Left cardiac atrium (tissue), 4 donors: ENCODE measurements around the gene AFAP1. TPM values are rescaled to one million over a fixed set of nuclear protein-coding genes. Genes with fewer than 3 reads are reported as not detected.

Experiments
- ATAC-seq, 2 donors: fragments of 200-7000 bp; cut with Tn5 transposase; one replicate each; pipeline ENCODE4 v1.9.1; 2020; ENCODE audit warnings: mild to moderate bottlenecking in 2 of 2, moderate library complexity in 2 of 2
- DNase-seq: peaks from one replicate; pipeline ENCODE4 v3.0.0-alpha.2; 2020
- intact Hi-C, 2 donors: fragments of 100-400 bp; cut with DNase I; formaldehyde crosslinking; loops; one replicate each; pipeline versions ENCODE4 v1.14.1 to v1.15.1; 2022 to 2023
- total RNA-seq, 2 donors: library from RNA; stranded (reverse); fragmentation: NEBNext Ultra II Directional; extraction: Animal tissue kit (Norgen Biotek cat#: 25700); gene quantifications; one replicate each; pipeline ENCODE4 v1.2.1, GENCODE V29; 2021
- donor health status: DM: no; HTN: yes; CAD: no.
- donor health status: DM: no; HTN: yes; CAD: no; lungs with severe emphysema.
- donor health status: DM: yes; HTN: yes; CAD: no.
- donor health status: Dilated cardiomyopathy.

The AFAP1 gene
- total RNA-seq, 2 donors from 2014 or later: 19.6 to 33.3 TPM

DNA sequence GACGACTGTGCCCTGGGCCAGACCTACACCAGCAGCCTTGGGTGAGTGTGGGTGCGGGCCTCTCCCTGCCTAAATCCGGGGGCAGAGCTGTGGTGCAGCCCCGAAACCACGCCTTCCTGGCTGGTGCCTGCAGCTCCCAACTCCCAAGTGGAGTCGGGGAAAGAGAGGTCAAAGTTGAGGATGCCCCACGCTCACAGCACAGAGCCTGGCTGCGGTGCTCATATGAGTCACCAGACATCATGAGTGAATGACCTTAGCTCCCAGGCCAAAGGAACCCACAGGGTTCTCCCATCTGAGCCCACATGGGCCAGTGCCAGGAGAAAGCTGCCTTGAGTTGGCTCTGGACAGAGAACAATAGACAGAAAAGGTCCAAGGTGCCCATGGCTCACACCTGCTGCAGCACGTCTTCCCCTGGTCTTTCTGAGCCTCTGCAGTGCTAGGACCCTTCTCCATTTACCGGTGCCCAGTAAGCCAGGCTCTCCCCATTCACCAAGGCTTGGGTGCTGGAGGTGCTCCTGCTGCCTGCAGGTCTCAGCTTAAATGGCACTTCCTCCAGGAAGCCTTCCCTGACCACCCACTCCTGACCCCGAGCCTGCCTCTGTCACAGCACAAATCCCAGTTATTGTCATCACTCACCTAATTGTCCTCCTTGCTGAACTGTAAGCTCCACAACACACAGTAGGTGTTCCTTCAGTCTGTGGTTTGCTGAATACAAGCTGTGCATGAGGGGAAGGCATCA lies 224.2 kb downstream of the AFAP1 start:
- DNase-seq (no peak), ATAC-seq (no peak)
- intact Hi-C loops: loop anchor here (5.0 to 10.0 kb wide), 4 partner anchors 253 to 523 kb away; partner anchors contain the start of gene SORCS2 (in 2 of the 2)

GRCh38 chr4:7714738-7715137 lies 224.9 kb downstream of the AFAP1 start:
- no peak for DNase-seq
- intact Hi-C loops: loop anchor here (5.0 to 10.0 kb wide), 4 partner anchors 252 to 522 kb away; partner anchors contain the start of gene SORCS2 (in 2 of the 2)
- ATAC-seq: no peak

DNA sequence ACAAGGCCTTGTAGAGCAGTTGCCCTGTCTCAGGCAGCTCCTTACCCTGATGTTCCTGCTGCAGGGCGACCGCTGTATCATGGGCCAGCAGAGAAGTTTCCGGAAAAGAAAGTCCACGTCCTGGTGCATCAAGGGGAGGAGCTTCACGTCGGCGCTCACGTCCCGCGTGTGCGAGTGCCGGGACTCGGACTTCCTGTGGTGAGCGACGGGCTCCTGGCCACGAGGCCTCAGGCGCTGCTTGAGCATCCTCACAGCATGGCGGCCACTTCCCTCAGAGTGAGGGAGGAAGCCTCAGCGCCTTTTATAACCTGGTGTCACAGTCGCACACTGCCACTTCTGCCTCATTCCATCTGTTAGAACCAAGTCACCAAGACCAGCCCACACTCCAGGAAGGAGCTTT lies 225.5 kb downstream of the AFAP1 start:
- ATAC-seq (no peak), DNase-seq (no peak)
- intact Hi-C loops: loop anchor here (10.0 kb wide), 2 partner anchors 389 to 519 kb away; partner anchors contain the start of gene SORCS2 (in 1 of the 2)

GRCh38 chr4:7713757-7714156 lies 225.9 kb downstream of the AFAP1 start:
- ATAC-seq (no peak), DNase-seq (no peak)
- intact Hi-C loops: loop anchor here (10.0 kb wide), 2 partner anchors 389 to 519 kb away; partner anchors contain the start of gene SORCS2 (in 1 of the 2)

GRCh38 chr4:7712021-7712671 lies 227.5 kb downstream of the AFAP1 start:
- no peak for DNase-seq
- ATAC-seq: no peak
- intact Hi-C loops: loop anchor here (10.0 kb wide), 2 partner anchors 387 to 517 kb away; partner anchors contain the start of gene SORCS2 (in 1 of the 2)

DNA sequence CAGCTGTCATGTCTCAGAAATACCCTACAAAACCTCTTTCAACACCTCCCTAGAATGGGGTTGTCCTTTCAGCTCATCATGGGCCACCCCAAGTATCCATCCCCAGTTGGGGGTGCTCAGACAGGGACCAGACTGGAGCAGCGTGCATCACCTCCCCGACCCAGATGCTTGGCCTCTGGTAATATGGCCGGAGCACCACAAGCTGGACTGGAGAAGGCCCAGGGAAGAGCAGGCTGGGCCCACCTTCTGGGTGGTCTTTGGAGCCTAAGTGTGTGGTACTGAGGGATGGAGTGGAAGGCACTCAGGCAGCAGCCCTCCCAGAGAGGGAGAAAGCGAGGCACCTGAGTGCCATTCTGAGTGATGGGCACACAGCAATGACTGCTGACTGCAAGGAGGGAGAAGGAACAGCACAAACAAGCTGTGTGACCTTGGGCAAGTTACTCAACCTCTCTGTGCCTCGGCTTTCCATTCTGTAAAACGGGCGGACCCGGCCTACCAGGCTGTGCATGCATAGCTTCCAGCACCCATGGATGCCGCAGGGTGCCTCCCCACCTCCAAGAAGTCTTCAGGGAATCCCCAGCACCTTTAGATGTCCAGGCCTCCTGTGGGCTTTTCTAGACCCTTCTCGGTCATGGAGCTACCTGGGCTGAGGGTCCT lies 228.2 kb downstream of the AFAP1 start:
- ATAC-seq (no peak), DNase-seq (no peak)
- intact Hi-C loops: loop anchor here (10.0 kb wide), 2 partner anchors 387 to 517 kb away; partner anchors contain the start of gene SORCS2 (in 1 of the 2)

DNA sequence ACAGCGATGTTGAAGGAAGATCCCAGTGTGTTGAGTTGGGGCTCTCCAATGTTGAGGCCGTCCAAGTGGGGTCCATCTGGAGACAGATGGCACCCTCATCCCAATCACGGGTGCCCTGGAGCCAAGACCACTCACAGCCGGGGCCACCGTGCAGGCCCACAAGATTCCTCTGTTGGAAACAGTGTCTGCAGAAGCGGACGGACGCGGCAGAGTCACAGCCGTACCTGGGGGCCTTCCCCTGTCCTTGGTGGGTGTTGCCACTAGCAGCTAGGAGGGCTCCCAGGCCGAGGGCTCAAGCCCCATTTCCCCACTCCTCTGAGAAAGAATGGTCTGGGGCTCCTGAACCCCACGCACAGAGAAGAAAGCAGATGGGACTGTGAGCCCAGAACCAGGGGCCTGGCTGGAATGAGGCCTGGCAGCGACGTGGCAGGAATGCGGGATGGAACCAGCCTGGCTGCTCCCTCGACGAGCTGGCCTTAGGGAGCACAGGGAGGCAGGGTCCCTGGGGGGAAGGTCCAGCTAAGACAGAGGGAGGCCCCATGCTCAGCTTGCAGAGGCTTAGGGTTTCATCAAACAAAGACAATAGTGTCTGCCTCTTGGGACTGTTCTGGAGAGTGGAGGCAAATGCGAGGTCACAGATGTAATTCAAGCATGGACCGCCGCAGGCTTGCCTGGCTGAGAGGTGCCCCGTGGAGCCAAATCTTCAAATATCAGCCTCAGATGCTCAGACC lies 228.9 kb downstream of the AFAP1 start:
- DNase-seq: no peak
- intact Hi-C loops: loop anchor here (10.0 kb wide), 2 partner anchors 386 to 516 kb away; partner anchors contain the start of gene SORCS2 (in 1 of the 2)
- no peak for ATAC-seq

GRCh38 chr4:7710126-7710525 lies 229.5 kb downstream of the AFAP1 start:
- intact Hi-C loops: loop anchor here (10.0 kb wide), 2 partner anchors 385 to 515 kb away; partner anchors contain the start of gene SORCS2 (in 1 of the 2)
- no peak for DNase-seq
- ATAC-seq: no peak

DNA sequence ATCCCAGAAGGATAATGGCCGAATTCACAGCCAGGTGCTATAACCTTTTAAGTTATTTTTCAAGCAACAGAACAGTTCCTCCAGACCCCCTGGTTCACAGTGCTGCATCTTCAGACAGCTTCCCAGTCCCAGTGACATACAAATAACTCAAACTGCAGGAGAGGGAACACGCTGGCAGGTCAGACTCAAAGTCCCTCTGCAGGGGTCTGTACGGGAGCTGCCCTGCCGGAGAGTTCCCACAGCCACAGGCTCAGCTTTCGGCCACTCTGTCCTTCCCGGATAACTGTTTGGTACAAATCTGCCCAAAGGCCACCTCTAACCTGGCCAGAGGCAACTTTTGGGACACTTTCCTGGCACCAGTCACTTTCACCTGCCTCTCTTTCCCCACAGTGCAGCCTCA lies 230.2 kb downstream of the AFAP1 start:
- DNase-seq: no peak
- intact Hi-C loops: no loop called here

GRCh38 chr4:7708981-7709380 lies 230.7 kb downstream of the AFAP1 start:
- no peak for ATAC-seq
- DNase-seq: no peak
- intact Hi-C loops: no loop called here

More for the DNA sequence above, 230.2 kb downstream of the AFAP1 start:
- no peak for ATAC-seq

Other genes with a start within 250 kb of the AFAP1 start
- 10 to 100 TPM; 14.3 to 23.1 TPM for gene ABLIM2, start 219.0 kb upstream of the AFAP1 start, total RNA-seq